Measurements from ENCODE around the gene LYRM4.

DNA sequence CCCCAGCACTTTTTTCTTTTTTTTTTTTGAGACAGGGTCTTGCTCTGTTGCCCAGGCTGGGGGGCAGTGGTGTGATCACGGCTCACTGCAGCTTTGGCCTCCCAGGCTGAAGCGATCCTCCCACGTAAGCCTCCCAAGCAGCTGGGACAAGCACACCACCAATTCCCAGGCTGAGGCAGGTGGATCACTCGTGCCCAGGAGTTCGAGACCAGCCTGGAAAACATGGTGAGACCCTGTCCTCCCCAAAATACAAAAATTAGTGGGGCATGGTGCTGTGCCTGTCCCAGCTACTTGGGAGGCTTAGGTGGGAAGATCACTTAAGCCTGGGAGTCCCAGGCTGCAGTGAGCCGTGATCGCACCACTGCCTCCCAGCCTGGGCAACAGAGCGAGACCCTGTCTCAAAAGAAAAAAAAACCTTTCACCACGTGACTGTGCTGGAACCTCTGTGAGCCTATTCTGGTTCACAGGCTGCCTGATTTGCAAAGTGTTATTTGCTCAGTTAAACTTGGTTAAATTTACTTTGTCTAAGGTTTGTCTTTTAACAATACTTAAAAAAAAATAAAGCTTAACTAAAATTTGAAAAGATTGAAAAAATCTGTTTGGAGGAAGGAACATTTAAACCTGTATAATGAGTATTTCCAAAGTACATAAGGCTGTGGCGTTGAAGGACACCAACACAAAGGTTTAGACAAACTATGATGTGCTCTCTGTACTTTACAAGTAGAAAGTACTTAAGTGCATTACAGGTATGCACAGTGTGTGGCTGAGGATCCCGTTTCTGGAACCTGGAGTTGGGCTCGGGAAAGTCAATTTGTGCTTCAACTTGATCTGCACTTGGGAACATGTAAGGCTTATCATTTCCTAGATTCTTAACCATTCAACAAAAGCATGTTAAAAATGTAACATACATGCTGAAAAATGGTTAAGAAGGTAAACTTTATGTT is 120.7 kb downstream of the LYRM4 start:
- TF ChIP-seq POLR2AphosphoS5 (IDR thresholded peaks at IDR 0.05; ENCODE audit: low read depth) (no peak), EZH2 (IDR thresholded peaks at IDR 0.05; ENCODE audit: low read depth, unreplicated experiment) (no peak)
- TF ChIP-seq, protein P1, sequence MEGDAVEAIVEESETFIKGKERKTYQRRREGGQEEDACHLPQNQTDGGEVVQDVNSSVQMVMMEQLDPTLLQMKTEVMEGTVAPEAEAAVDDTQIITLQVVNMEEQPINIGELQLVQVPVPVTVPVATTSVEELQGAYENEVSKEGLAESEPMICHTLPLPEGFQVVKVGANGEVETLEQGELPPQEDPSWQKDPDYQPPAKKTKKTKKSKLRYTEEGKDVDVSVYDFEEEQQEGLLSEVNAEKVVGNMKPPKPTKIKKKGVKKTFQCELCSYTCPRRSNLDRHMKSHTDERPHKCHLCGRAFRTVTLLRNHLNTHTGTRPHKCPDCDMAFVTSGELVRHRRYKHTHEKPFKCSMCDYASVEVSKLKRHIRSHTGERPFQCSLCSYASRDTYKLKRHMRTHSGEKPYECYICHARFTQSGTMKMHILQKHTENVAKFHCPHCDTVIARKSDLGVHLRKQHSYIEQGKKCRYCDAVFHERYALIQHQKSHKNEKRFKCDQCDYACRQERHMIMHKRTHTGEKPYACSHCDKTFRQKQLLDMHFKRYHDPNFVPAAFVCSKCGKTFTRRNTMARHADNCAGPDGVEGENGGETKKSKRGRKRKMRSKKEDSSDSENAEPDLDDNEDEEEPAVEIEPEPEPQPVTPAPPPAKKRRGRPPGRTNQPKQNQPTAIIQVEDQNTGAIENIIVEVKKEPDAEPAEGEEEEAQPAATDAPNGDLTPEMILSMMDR (conservative IDR thresholded peaks at IDR 0.05; ENCODE audit: low read depth in 2 of 2) = no peak
